MM.1S (cell line): Measurements from ENCODE around the gene CD151.

Experiments used
- DNase-seq: peaks from one replicate; pipeline ENCODE4 v3.0.0-alpha.2; 2015
- H2AFZ ChIP-seq: fragments of 300-600 bp; sonication (generic); 2 replicates; pipeline ENCODE4 v1.6.0; 2016; ENCODE audit warnings: antibody characterized with exemption, low read length
- H3F3A ChIP-seq: fragments of 300-600 bp; sonication (generic); 2 replicates; pipeline ENCODE4 v1.6.1; 2016; ENCODE audit warnings: mild to moderate bottlenecking, antibody characterized with exemption, low read length, moderate library complexity, mixed read lengths; ENCODE audit not compliant: insufficient read depth
- H3K27ac ChIP-seq: fragments of 300-600 bp; sonication (generic); 2 replicates; pipeline ENCODE4 v1.5.1; 2016; ENCODE audit warnings: mild to moderate bottlenecking, low read length
- H3K27me3 ChIP-seq: fragments of 300-600 bp; sonication (generic); replicated peaks from 2 replicates; pipeline ENCODE4 v1.6.0; 2016; ENCODE audit warnings: low read length; ENCODE audit not compliant: insufficient read depth
- H3K36me3 ChIP-seq: fragments of 300-600 bp; sonication (generic); replicated peaks from 2 replicates; pipeline ENCODE4 v1.6.1; 2016; ENCODE audit warnings: mild to moderate bottlenecking, low read length, mixed read lengths; ENCODE audit not compliant: insufficient read depth
- H3K4me1 ChIP-seq: fragments of 300-600 bp; sonication (generic); 2 replicates; pipeline ENCODE4 v1.6.1; 2016; ENCODE audit warnings: low read length, mixed read lengths
- H3K4me2 ChIP-seq: fragments of 300-600 bp; sonication (generic); 2 replicates; pipeline ENCODE4 v1.6.0; 2016; ENCODE audit warnings: low read depth, low read length
- H3K4me3 ChIP-seq: fragments of 300-600 bp; sonication (generic); 2 replicates; pipeline ENCODE4 v1.5.1; 2016; ENCODE audit warnings: low read length, mixed read lengths
- H3K79me2 ChIP-seq: fragments of 300-600 bp; sonication (generic); 2 replicates; pipeline ENCODE4 v1.6.1; 2016; ENCODE audit warnings: mixed run types, low read length, mixed read lengths
- H3K9ac ChIP-seq: fragments of 300-600 bp; sonication (generic); 2 replicates; pipeline ENCODE4 v1.6.1; 2016; ENCODE audit warnings: low read length, mixed read lengths
- H3K9me2 ChIP-seq: fragments of 300-600 bp; sonication (generic); replicated peaks from 2 replicates; pipeline ENCODE4 v1.6.1; 2016; ENCODE audit warnings: mild to moderate bottlenecking, low read length, mixed read lengths; ENCODE audit not compliant: insufficient read depth
- H3K9me3 ChIP-seq: fragments of 300-600 bp; sonication (generic); replicated peaks from 2 replicates; pipeline ENCODE4 v1.6.1; 2016; ENCODE audit warnings: mild to moderate bottlenecking, low read length, mixed read lengths; ENCODE audit not compliant: insufficient read depth
- H4K20me1 ChIP-seq: fragments of 300-600 bp; sonication (generic); 2 replicates; pipeline ENCODE4 v1.6.1; 2016; ENCODE audit warnings: mild to moderate bottlenecking, low read length, moderate library complexity, mixed read lengths; ENCODE audit not compliant: insufficient read depth
- EZH2 ChIP-seq: fragments of 300-600 bp; sonication (generic); optimal IDR thresholded peaks from 2 replicates; pipeline ENCODE3; 2017; ENCODE audit warnings: low read depth, mild to moderate bottlenecking, antibody characterized with exemption, low read length, mixed read lengths
- EZH2phosphoT487 ChIP-seq: fragments of 300-600 bp; sonication (generic); IDR thresholded peaks from 2 replicates; pipeline ENCODE4 v1.6.1; 2018; ENCODE audit warnings: antibody characterized with exemption, low read length
- TF ChIP-seq, protein P1 (sequence below): fragments of 300-600 bp; sonication (generic); IDR thresholded peaks from 2 replicates; pipeline ENCODE4 v1.5.1; 2016; ENCODE audit warnings: antibody characterized with exemption, low read length, mixed read lengths

Gene CD151

GRCh38 chr11:869399-870126, 36.8 kb downstream of the CD151 start:
- Histone ChIP-seq H3K9me2 (no peaks in the 10 kb centered on the region), H3K27me3 (no peaks in the 10 kb centered on the region), H3K4me3 (no peak overlapping the region), H3K4me1 (no peaks in the 10 kb centered on the region), H3K9ac (no peak overlapping the region), H3K79me2 (no peaks in the 10 kb centered on the region), H3F3A (no peaks in the 10 kb centered on the region), H3K4me2 (no peak overlapping the region), H3K27ac (no peak overlapping the region), H4K20me1 (no peaks in the 10 kb centered on the region), H3K36me3 (no peaks in the 10 kb centered on the region), H2AFZ (no peak overlapping the region), H3K9me3 (no peaks in the 10 kb centered on the region)
- DNase-seq, result no peak
- TF ChIP-seq EZH2phosphoT487 (no peak), EZH2 (no peak)
- TF ChIP-seq, protein P1, sequence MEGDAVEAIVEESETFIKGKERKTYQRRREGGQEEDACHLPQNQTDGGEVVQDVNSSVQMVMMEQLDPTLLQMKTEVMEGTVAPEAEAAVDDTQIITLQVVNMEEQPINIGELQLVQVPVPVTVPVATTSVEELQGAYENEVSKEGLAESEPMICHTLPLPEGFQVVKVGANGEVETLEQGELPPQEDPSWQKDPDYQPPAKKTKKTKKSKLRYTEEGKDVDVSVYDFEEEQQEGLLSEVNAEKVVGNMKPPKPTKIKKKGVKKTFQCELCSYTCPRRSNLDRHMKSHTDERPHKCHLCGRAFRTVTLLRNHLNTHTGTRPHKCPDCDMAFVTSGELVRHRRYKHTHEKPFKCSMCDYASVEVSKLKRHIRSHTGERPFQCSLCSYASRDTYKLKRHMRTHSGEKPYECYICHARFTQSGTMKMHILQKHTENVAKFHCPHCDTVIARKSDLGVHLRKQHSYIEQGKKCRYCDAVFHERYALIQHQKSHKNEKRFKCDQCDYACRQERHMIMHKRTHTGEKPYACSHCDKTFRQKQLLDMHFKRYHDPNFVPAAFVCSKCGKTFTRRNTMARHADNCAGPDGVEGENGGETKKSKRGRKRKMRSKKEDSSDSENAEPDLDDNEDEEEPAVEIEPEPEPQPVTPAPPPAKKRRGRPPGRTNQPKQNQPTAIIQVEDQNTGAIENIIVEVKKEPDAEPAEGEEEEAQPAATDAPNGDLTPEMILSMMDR, result no peak

DNA sequence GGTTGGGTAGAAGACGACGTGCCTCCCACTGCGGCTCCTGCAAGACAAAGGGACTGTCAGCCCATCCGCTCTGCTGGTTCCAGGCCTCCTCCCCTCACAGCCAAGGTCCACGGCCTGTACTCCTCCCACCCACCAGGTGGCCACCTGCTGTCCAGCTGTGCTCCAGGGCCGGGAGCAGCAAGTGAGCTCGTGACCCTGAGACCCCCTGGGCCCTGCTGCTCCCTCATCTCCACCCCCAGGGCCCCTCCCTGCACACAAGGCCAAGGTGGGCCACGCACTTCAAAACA, 37.3 kb downstream of the CD151 start:
- Histone ChIP-seq H3K4me1 (no peaks in the 10 kb centered on the region), H3K4me3 (no peak overlapping the region), H3K27me3 (no peaks in the 10 kb centered on the region), H3K79me2 (no peaks in the 10 kb centered on the region), H3K4me2 (no peak overlapping the region), H2AFZ (no peak overlapping the region), H3K9me2 (no peaks in the 10 kb centered on the region), H3F3A (no peaks in the 10 kb centered on the region), H4K20me1 (no peaks in the 10 kb centered on the region), H3K9me3 (no peaks in the 10 kb centered on the region), H3K36me3 (no peaks in the 10 kb centered on the region), H3K9ac (no peak overlapping the region), H3K27ac (no peak overlapping the region)
- no peak for TF ChIP-seq EZH2
- TF ChIP-seq, protein P1, result no peak
- no peak for TF ChIP-seq EZH2phosphoT487
- DNase-seq, result no peak

- Histone ChIP-seq H3K9me2 (no peaks in the 10 kb centered on the region), H3K9ac (no peak overlapping the region)
These were observed 37.7 kb downstream of the CD151 start for GRCh38 chr11:870418-870817.

More at GRCh38 chr11:870418-870817, 37.7 kb downstream of the CD151 start:
- Histone ChIP-seq H4K20me1 (no peaks in the 10 kb centered on the region), H3K27me3 (no peaks in the 10 kb centered on the region), H3K9me3 (no peaks in the 10 kb centered on the region), H3K36me3 (no peaks in the 10 kb centered on the region), H3K27ac (no peak overlapping the region), H3F3A (no peaks in the 10 kb centered on the region), H3K79me2 (no peaks in the 10 kb centered on the region), H3K4me1 (no peaks in the 10 kb centered on the region), H3K4me3 (no peak overlapping the region), H3K4me2 (no peak overlapping the region), H2AFZ (no peak overlapping the region)
- no peak for TF ChIP-seq EZH2phosphoT487
- TF ChIP-seq, protein P1, result no peak
- TF ChIP-seq EZH2, result no peak
- no peak for DNase-seq
